Measurements from ENCODE around the gene GALNT2.

The GALNT2 gene

GRCh38 chr1:230228236-230228897, 161.3 kb downstream of the GALNT2 start:
- Histone ChIP-seq H3K27ac (ENCODE audit: low read length) (no peak overlapping the region), H2AFZ (ENCODE audit: low read length) (no peak overlapping the region), H3K9me2 (replicated peaks; ENCODE audit: insufficient read depth, low read length) (no peaks in the 10 kb centered on the region), H3K9ac (ENCODE audit: low read length) (no peak overlapping the region), H3K9me3 (replicated peaks; ENCODE audit: insufficient read depth, low read length) (no peaks in the 10 kb centered on the region), H4K20me1 (ENCODE audit: insufficient read depth, low read length) (no peaks in the 10 kb centered on the region), H3K4me3 (ENCODE audit: low read length) (no peak overlapping the region), H3K27me3 (replicated peaks; ENCODE audit: insufficient read depth, low read length) (no peaks in the 10 kb centered on the region), H3K36me3 (replicated peaks; ENCODE audit: insufficient read depth, low read length) (no peaks in the 10 kb centered on the region), H3K4me2 (ENCODE audit: low read depth, low read length) (no peak overlapping the region), H3K79me2 (ENCODE audit: low read length) (peaks cover 18% of the 10 kb centered on the region), H3K4me1 (ENCODE audit: low read length) (no peaks in the 10 kb centered on the region), H3F3A (ENCODE audit: insufficient read depth, low read length) (no peaks in the 10 kb centered on the region)
- no peak for DNase-seq
- TF ChIP-seq CTCF (IDR thresholded peaks at IDR 0.05; ENCODE audit: low read length): no peak
- TF ChIP-seq EZH2 (optimal IDR thresholded peaks at IDR 0.05; ENCODE audit: low read depth, low read length): no peak
- TF ChIP-seq EZH2phosphoT487 (IDR thresholded peaks at IDR 0.05; ENCODE audit: low read length): no peak

GRCh38 chr1:230230273-230230672, 163.2 kb downstream of the GALNT2 start:
- TF ChIP-seq CTCF (IDR thresholded peaks at IDR 0.05; ENCODE audit: low read length) (no peak), EZH2phosphoT487 (IDR thresholded peaks at IDR 0.05; ENCODE audit: low read length) (no peak), EZH2 (optimal IDR thresholded peaks at IDR 0.05; ENCODE audit: low read depth, low read length) (no peak)
- H3K4me3 ChIP-seq (ENCODE audit: low read length): no peak overlapping the region
- DNase-seq: no peak
- no peak overlapping the region for H2AFZ ChIP-seq (ENCODE audit: low read length)
- peaks cover 13% of the 10 kb centered on the region; the same call in 1 of the 2 replicates for H3K79me2 ChIP-seq (ENCODE audit: low read length)
- H3F3A ChIP-seq (ENCODE audit: insufficient read depth, low read length): no peaks in the 10 kb centered on the region
- H3K4me2 ChIP-seq (ENCODE audit: low read depth, low read length): no peak overlapping the region
- no peaks in the 10 kb centered on the region for H3K4me1 ChIP-seq (ENCODE audit: low read length)
- H3K27me3 ChIP-seq (replicated peaks; ENCODE audit: insufficient read depth, low read length): no peaks in the 10 kb centered on the region
- H4K20me1 ChIP-seq (ENCODE audit: insufficient read depth, low read length): no peaks in the 10 kb centered on the region
- H3K9ac ChIP-seq (ENCODE audit: low read length): no peak overlapping the region
- H3K9me3 ChIP-seq (replicated peaks; ENCODE audit: insufficient read depth, low read length): no peaks in the 10 kb centered on the region
- H3K9me2 ChIP-seq (replicated peaks; ENCODE audit: insufficient read depth, low read length): no peaks in the 10 kb centered on the region
- H3K27ac ChIP-seq (ENCODE audit: low read length): no peak overlapping the region
- no peaks in the 10 kb centered on the region for H3K36me3 ChIP-seq (replicated peaks; ENCODE audit: insufficient read depth, low read length)

GRCh38 chr1:230230948-230231773, 164.1 kb downstream of the GALNT2 start:
- no peaks in the 10 kb centered on the region for H3K9me2 ChIP-seq (replicated peaks; ENCODE audit: insufficient read depth, low read length)
- H3F3A ChIP-seq (ENCODE audit: insufficient read depth, low read length): no peaks in the 10 kb centered on the region
- H3K4me1 ChIP-seq (ENCODE audit: low read length): no peaks in the 10 kb centered on the region
- TF ChIP-seq EZH2phosphoT487 (IDR thresholded peaks at IDR 0.05; ENCODE audit: low read length) (no peak), EZH2 (optimal IDR thresholded peaks at IDR 0.05; ENCODE audit: low read depth, low read length) (no peak), CTCF (IDR thresholded peaks at IDR 0.05; ENCODE audit: low read length) (no peak)
- H3K79me2 ChIP-seq (ENCODE audit: low read length): peaks cover 7% of the 10 kb centered on the region; the same call in 1 of the 2 replicates
- no peak overlapping the region for H3K27ac ChIP-seq (ENCODE audit: low read length)
- no peaks in the 10 kb centered on the region for H4K20me1 ChIP-seq (ENCODE audit: insufficient read depth, low read length)
- H2AFZ ChIP-seq (ENCODE audit: low read length): no peak overlapping the region
- no peak overlapping the region for H3K9ac ChIP-seq (ENCODE audit: low read length)
- DNase-seq: no peak
- H3K36me3 ChIP-seq (replicated peaks; ENCODE audit: insufficient read depth, low read length): no peaks in the 10 kb centered on the region
- H3K4me2 ChIP-seq (ENCODE audit: low read depth, low read length): no peak overlapping the region
- no peaks in the 10 kb centered on the region for H3K9me3 ChIP-seq (replicated peaks; ENCODE audit: insufficient read depth, low read length)
- H3K27me3 ChIP-seq (replicated peaks; ENCODE audit: insufficient read depth, low read length): no peaks in the 10 kb centered on the region
- H3K4me3 ChIP-seq (ENCODE audit: low read length): no peak overlapping the region

Data from MM.1S (cell line).